Chondrocyte (in vitro differentiated cells): ENCODE results near the gene LMF2. TPM values are rescaled to one million over a fixed set of nuclear protein-coding genes. Genes with fewer than 3 reads are reported as not detected.

Source experiments
- DNase-seq: peaks from one replicate; pipeline ENCODE4 v3.0.0; 2021; ENCODE audit warnings: mixed read lengths, low spot score
- H3K27ac Mint-ChIP-seq: one replicate; pipeline ENCODE4 v1.8.0; 2021; ENCODE audit warnings: mild to moderate bottlenecking, moderate library complexity, mixed read lengths; ENCODE audit not compliant: unreplicated experiment
- H3K27me3 Mint-ChIP-seq: 2 replicates; pipeline ENCODE4 v1.8.0; 2021; ENCODE audit warnings: low read depth, mixed read lengths
- H3K36me3 Mint-ChIP-seq: 2 replicates; pipeline ENCODE4 v1.8.0; 2021; ENCODE audit warnings: low read depth, mixed read lengths
- H3K4me1 Mint-ChIP-seq: 2 replicates; pipeline ENCODE4 v1.8.0; 2021; ENCODE audit warnings: low read depth, mild to moderate bottlenecking, mixed read lengths
- H3K4me3 Mint-ChIP-seq: one replicate; pipeline ENCODE4 v1.8.0; 2021; ENCODE audit warnings: mild to moderate bottlenecking, moderate library complexity, mixed read lengths; ENCODE audit not compliant: unreplicated experiment
- H3K9me3 Mint-ChIP-seq: 2 replicates; pipeline ENCODE4 v1.8.0; 2021; ENCODE audit warnings: low read depth, mixed read lengths
- total RNA-seq: library from RNA; stranded (reverse); gene quantifications from 3 replicates; pipeline ENCODE4 v1.2.1, GENCODE V29; 2021
- TF ChIP-seq, protein P1 (sequence below): fragments of 200-600 bp; sonication (generic); IDR thresholded peaks from 2 replicates; pipeline ENCODE4 v1.5.0; 2021; ENCODE audit warnings: antibody characterized with exemption, mild to moderate bottlenecking, moderate library complexity

The LMF2 gene
- total RNA-seq, 1 donor from 2014 or later: 120 TPM

- Mint-ChIP-seq H3K4me3 (no peak overlapping the region), H3K36me3 (peaks cover 3% of the 10 kb centered on the region), H3K9me3 (no peaks in the 10 kb centered on the region), H3K27ac (no peak overlapping the region), H3K27me3 (no peaks in the 10 kb centered on the region), H3K4me1 (no peaks in the 10 kb centered on the region)
- TF ChIP-seq, protein P1, sequence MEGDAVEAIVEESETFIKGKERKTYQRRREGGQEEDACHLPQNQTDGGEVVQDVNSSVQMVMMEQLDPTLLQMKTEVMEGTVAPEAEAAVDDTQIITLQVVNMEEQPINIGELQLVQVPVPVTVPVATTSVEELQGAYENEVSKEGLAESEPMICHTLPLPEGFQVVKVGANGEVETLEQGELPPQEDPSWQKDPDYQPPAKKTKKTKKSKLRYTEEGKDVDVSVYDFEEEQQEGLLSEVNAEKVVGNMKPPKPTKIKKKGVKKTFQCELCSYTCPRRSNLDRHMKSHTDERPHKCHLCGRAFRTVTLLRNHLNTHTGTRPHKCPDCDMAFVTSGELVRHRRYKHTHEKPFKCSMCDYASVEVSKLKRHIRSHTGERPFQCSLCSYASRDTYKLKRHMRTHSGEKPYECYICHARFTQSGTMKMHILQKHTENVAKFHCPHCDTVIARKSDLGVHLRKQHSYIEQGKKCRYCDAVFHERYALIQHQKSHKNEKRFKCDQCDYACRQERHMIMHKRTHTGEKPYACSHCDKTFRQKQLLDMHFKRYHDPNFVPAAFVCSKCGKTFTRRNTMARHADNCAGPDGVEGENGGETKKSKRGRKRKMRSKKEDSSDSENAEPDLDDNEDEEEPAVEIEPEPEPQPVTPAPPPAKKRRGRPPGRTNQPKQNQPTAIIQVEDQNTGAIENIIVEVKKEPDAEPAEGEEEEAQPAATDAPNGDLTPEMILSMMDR: no peak
- no peak for DNase-seq
These were observed 10.4 kb downstream of the LMF2 start for GRCh38 chr22:50497093-50497492.

DNA sequence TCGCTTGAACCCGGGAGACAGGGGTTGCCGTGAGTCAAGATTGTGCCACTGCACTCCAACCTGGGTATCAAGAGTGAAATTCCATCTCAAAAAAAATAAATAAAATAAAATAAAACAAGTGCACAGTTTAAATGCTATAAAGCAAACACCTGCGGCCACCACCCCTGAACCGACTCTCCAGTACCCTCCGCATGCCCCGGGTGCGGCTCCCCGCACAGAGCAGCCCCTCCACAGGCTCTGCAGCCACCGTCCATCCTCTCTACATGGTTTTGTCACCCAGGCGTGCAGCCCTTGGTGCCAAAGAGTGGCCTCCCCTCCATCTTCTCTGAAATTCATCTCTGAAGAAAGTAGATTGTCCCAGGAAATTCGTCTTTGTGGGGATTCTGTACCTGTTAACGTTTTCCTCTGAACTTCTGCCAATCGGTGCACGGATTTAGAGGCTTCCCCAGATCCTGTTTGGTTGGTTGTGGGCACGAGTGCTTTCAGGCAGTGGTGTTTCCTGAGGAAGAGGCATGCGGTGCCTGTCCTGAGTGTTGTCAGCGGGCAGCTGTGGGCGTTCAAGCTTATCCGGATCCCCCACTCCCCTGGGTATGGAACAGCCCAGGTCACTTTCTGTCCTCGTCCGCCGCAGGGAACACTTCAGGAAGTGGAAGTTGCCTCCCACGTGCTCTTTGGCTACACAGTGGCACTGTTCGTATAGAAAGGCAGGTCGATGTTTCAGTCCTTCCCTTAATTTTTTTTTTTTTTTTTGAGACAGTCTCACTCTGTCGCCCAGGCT, 16.8 kb downstream of the LMF2 start:
- DNase-seq: no peak
- peaks cover 10% of the 10 kb centered on the region for H3K4me1 Mint-ChIP-seq
- no peak overlapping the region for H3K4me3 Mint-ChIP-seq
- TF ChIP-seq, protein P1: no peak
- H3K9me3 Mint-ChIP-seq: no peaks in the 10 kb centered on the region
- H3K27ac Mint-ChIP-seq: peak overlapping the region; percentile 72
- H3K36me3 Mint-ChIP-seq: no peaks in the 10 kb centered on the region
- no peaks in the 10 kb centered on the region for H3K27me3 Mint-ChIP-seq

DNA sequence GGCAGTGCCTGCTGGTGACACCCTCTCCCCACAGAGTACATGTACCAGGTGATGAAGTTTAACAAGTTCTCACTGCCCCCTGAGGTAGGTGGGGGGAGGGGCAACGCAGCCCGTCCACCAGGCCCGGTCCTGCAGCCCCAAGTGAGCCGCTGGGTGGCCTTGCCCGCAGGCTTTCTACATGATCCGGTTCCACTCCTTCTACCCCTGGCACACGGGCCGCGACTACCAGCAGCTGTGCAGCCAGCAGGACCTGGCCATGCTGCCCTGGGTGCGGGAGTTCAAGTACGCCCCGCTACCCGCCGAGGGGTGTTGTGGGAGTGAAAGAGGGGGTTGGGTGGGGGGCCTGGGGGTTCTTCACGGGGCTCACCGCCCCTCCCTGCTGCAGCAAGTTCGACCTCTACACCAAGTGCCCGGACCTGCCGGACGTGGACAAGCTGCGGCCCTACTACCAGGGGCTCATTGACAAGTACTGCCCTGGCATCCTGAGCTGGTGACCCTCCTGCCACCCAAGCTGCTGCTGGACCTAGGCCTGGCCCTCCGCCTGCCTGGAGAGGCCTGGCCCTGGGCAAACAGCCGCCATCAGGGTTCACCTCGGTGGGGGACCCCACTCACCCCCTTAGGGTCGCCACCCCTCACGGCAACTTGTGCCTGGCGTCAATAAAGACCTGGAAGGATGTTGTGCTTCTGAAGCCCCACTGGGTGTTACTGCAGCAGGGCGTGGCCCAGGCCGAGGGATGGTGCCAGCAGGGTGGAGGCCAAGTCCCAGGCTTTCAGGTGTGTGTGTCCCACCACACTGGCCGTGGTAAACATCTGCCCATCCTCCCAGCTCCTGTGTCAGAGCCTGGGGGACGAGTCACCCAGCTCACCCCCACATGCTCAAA, 17.9 kb downstream of the LMF2 start:
- H3K36me3 Mint-ChIP-seq: no peaks in the 10 kb centered on the region
- H3K27me3 Mint-ChIP-seq: no peaks in the 10 kb centered on the region
- no peak overlapping the region for H3K4me3 Mint-ChIP-seq
- TF ChIP-seq, protein P1: no peak
- no peaks in the 10 kb centered on the region for H3K9me3 Mint-ChIP-seq
- H3K4me1 Mint-ChIP-seq: peaks cover 16% of the 10 kb centered on the region
- no peak overlapping the region for H3K27ac Mint-ChIP-seq
- DNase-seq: peak; percentile 93

DNA sequence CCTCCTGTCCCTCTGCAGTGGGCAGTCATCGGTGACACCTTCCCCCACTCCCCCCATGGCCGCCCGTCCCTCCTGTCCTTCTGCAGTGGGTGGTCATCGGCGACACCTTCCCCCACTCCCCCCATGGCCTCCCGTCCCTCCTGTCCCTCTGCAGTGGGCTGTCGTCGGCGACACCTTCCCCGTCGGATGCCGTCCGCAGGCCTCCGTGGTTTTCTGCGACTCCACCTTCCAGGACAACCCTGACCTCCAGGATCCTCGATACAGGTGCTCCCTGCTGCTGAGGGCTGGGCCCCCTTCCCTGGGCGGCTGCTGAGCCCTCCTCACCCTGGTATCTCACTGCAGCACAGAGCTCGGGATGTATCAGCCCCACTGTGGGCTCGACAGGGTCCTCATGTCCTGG, 18.6 kb downstream of the LMF2 start:
- H3K9me3 Mint-ChIP-seq: no peaks in the 10 kb centered on the region
- TF ChIP-seq, protein P1: no peak
- DNase-seq: no peak
- H3K27ac Mint-ChIP-seq: no peak overlapping the region
- H3K36me3 Mint-ChIP-seq: peaks cover 2% of the 10 kb centered on the region
- H3K4me3 Mint-ChIP-seq: no peak overlapping the region
- peaks cover 20% of the 10 kb centered on the region for H3K4me1 Mint-ChIP-seq
- no peaks in the 10 kb centered on the region for H3K27me3 Mint-ChIP-seq

- H3K4me3 Mint-ChIP-seq: no peak overlapping the region
- no peak overlapping the region for H3K27ac Mint-ChIP-seq
- H3K27me3 Mint-ChIP-seq: no peaks in the 10 kb centered on the region
- no peak for DNase-seq
- H3K9me3 Mint-ChIP-seq: no peaks in the 10 kb centered on the region
- peaks cover 2% of the 10 kb centered on the region for H3K36me3 Mint-ChIP-seq
- TF ChIP-seq, protein P1: no peak
- H3K4me1 Mint-ChIP-seq: peaks cover 23% of the 10 kb centered on the region
These were observed 19.4 kb downstream of the LMF2 start for GRCh38 chr22:50488006-50488677.
